Measurements from ENCODE around the gene MRPL51.

GRCh38 chr12:6478416-6478815 is 14.6 kb downstream of the MRPL51 start:
- TF ChIP-seq POLR2A (IDR thresholded peaks at IDR 0.05; ENCODE audit: low read depth, low read length) (no peak), GATA2 (IDR thresholded peaks at IDR 0.05; ENCODE audit: insufficient read depth, insufficient read length, low read depth, low read length) (no peak), CTCF (IDR thresholded peaks at IDR 0.05; ENCODE audit: extremely low read depth in 1 of 2, insufficient read depth in 1 of 2, low read depth in 1 of 2, low read length in 2 of 2) (no peak), EZH2 (IDR thresholded peaks at IDR 0.05; ENCODE audit: borderline replicate concordance, low read depth, low read length, severe bottlenecking) (no peak)

Data from endothelial cell of umbilical vein (primary cell).